Fibroblast of skin of scalp (primary cell): ENCODE measurements around the gene GNL1. TPM values are rescaled to one million over a fixed set of nuclear protein-coding genes. Genes with fewer than 3 reads are reported as not detected.
A peak's percentile ranks its signal among the peaks of the same experiment; 100 is the strongest.

Source experiments
- DNase-seq: peaks from one replicate; pipeline ENCODE4 v3.0.0-alpha.2; 2013
- polyA plus RNA-seq, 2 experiments: library from polyadenylated mRNA; unstranded; fragments of 120-200 nt; gene quantifications; one replicate each; pipeline ENCODE4 v1.2.1, GENCODE V29; 2013; ENCODE audit not compliant: insufficient read length in 2 of 2

The GNL1 gene
- polyA plus RNA-seq (2013, experiment 1 of 2; ENCODE audit: insufficient read length), result 80.7 TPM
- 75.5 TPM for polyA plus RNA-seq (2013, experiment 2 of 2; ENCODE audit: insufficient read length)

GRCh38 chr6:30556066-30556905 is at the start of gene GNL1:
Gene GNL1, minus strand, starts transcription at chr6:30556489. Its CDS starts 286 bp downstream, at chr6:30556203.
- peak; percentile 85 for DNase-seq

GRCh38 chr6:30603961-30604360 is 47.7 kb upstream of the GNL1 start:
- no peak for DNase-seq

GRCh38 chr6:30601815-30602641 is 45.7 kb upstream of the GNL1 start:
- DNase-seq, result no peak

- no peak for DNase-seq
Measured at GRCh38 chr6:30601436-30601814, 45.1 kb upstream of the GNL1 start.

GRCh38 chr6:30600451-30600961 is 44.2 kb upstream of the GNL1 start:
- no peak for DNase-seq

GRCh38 chr6:30599625-30600324 is 43.5 kb upstream of the GNL1 start:
- no peak for DNase-seq

- no peak for DNase-seq
Measured at GRCh38 chr6:30598912-30599624, 42.8 kb upstream of the GNL1 start.

GRCh38 chr6:30597315-30598144 is 41.2 kb upstream of the GNL1 start:
- peak; percentile 75 for DNase-seq

GRCh38 chr6:30592287-30592686 is 36.0 kb upstream of the GNL1 start:
- DNase-seq, result no peak

- DNase-seq, result no peak
Measured at GRCh38 chr6:30591008-30591407, 34.7 kb upstream of the GNL1 start.

GRCh38 chr6:30590509-30590908 is 34.2 kb upstream of the GNL1 start:
- no peak for DNase-seq

GRCh38 chr6:30589754-30590358 is 33.6 kb upstream of the GNL1 start:
- DNase-seq, result no peak

GRCh38 chr6:30583921-30584320 is 27.6 kb upstream of the GNL1 start:
- DNase-seq, result no peak

GRCh38 chr6:30578051-30578450 is 21.8 kb upstream of the GNL1 start:
- no peak for DNase-seq

GRCh38 chr6:30573113-30573512 is 16.8 kb upstream of the GNL1 start:
- DNase-seq, result no peak

GRCh38 chr6:30572148-30572547 is 15.9 kb upstream of the GNL1 start:
- no peak for DNase-seq

GRCh38 chr6:30571762-30572082 is 15.4 kb upstream of the GNL1 start:
- no peak for DNase-seq

- peak; percentile 97 for DNase-seq
Measured at GRCh38 chr6:30571075-30571761, 14.9 kb upstream of the GNL1 start, which contains the start of gene ABCF1. Gene ABCF1, plus strand, starts transcription at chr6:30571442. Its CDS starts 46 bp downstream, at chr6:30571488.

GRCh38 chr6:30570740-30571074 is 14.4 kb upstream of the GNL1 start:
- no peak for DNase-seq

GRCh38 chr6:30570263-30570662 is 14.0 kb upstream of the GNL1 start:
- DNase-seq, result no peak
